HCT116 (cell line): ENCODE results near the gene PRR9. TPM values are rescaled to one million over a fixed set of nuclear protein-coding genes. Genes with fewer than 3 reads are reported as not detected.

Source experiments
- ATAC-seq: fragments of 200-7000 bp; cut with Tn5 transposase; 2 replicates; pipeline ENCODE4 v1.9.1; 2020; ENCODE audit warnings: mild to moderate bottlenecking, moderate library complexity
- BruUV-seq: library from RNA; stranded (reverse); fragments of 400-500 nt; replicated peaks from 2 replicates; lab custom pipeline; 2021; lab: Mats Ljungman, UMichigan
- CTCF ChIA-PET: fragments of 300-600 bp; sonication (Branson Sonifier 250); formaldehyde crosslinking; loops from one replicate; lab custom pipeline; 2021; ENCODE audit warnings: antibody characterized with exemption; lab: Charles Lee
- POLR2A ChIA-PET: fragments of 300-600, 350-600 bp; sonication (Branson Sonifier 250); formaldehyde crosslinking; loops from one replicate; lab custom pipeline; 2021; ENCODE audit warnings: antibody characterized with exemption; lab: Charles Lee
- RAD21 ChIA-PET, 2 experiments: fragments of 300-600 bp; sonication (Branson Sonifier 250); formaldehyde crosslinking; loops; one replicate each; lab custom pipeline; 2023; ENCODE audit warnings: low total read pairs in 2 of 2; ENCODE audit not compliant: uncharacterized antibody in 2 of 2, unreplicated experiment in 2 of 2, low non-redundant PET in 1 of 2; lab: Charles Lee
- DNase-seq: peaks from one replicate; pipeline ENCODE4 v3.0.0-alpha.2; 2010; ENCODE audit warnings: low read depth, low spot score
- H2AFZ ChIP-seq: fragments of 200-600 bp; shearing (Covaris generic), sonication (generic); 2 replicates; pipeline ENCODE4 v1.6.1; 2017; ENCODE audit warnings: low read depth, mixed run types, mixed read lengths, antibody characterized with exemption, low read length; ENCODE audit not compliant: poor library complexity, severe bottlenecking
- H3K27ac ChIP-seq: 2 replicates; pipeline ENCODE4 v1.5.1; 2012; ENCODE audit warnings: low read depth, low read length
- H3K27me3 ChIP-seq: fragments of 200-600 bp; sonication (generic); 2 replicates; pipeline ENCODE4 v1.6.1; 2016; ENCODE audit warnings: mixed run types, low read length, mixed read lengths; ENCODE audit not compliant: insufficient read depth
- H3K36me3 ChIP-seq, 2 experiments: fragments of 200-500 bp in 1 of 2; fragments of 200-600 bp in 1 of 2; sonication (Bioruptor generic) in 1 of 2; sonication (generic) in 1 of 2; 2 replicates each; pipeline versions ENCODE4 v1.5.1 to v1.6.1; 2014 to 2016; ENCODE audit warnings: low read length in 2 of 2, inconsistent platforms in 1 of 2, mixed read lengths in 1 of 2, mixed run types in 1 of 2; ENCODE audit not compliant: insufficient read depth in 2 of 2, control insufficient read depth in 1 of 2
- H3K4me1 ChIP-seq, 2 experiments: fragments of 200-600 bp in 1 of 2; sonication (generic) in 1 of 2; 2 replicates each; pipeline versions ENCODE4 v1.5.1 to v1.6.1; 2012 to 2017; ENCODE audit warnings: low read length in 2 of 2, inconsistent platforms in 1 of 2, mild to moderate bottlenecking in 1 of 2, mixed read lengths in 1 of 2, mixed run types in 1 of 2, moderate library complexity in 1 of 2; ENCODE audit not compliant: insufficient read depth in 2 of 2, control insufficient read depth in 1 of 2
- H3K4me2 ChIP-seq: fragments of 200-600 bp; sonication (generic); 2 replicates; pipeline ENCODE4 v1.6.1; 2017; ENCODE audit warnings: mixed run types, low read length, mixed read lengths
- H3K4me3 ChIP-seq, 2 experiments: fragments of 200-600 bp in 1 of 2; sonication (generic) in 1 of 2; replicated peaks in 1 of 2; 2 replicates each; pipeline ENCODE4 v1.5.1; 2011 to 2016; ENCODE audit warnings: low read length in 2 of 2, control low read depth in 1 of 2, low read depth in 1 of 2, mild to moderate bottlenecking in 1 of 2, mixed read lengths in 1 of 2, mixed run types in 1 of 2
- H3K79me2 ChIP-seq: fragments of 200-600 bp; sonication (generic); 2 replicates; pipeline ENCODE4 v1.6.1; 2017; ENCODE audit warnings: mild to moderate bottlenecking, mixed run types, low read length, moderate library complexity, mixed read lengths; ENCODE audit not compliant: insufficient read depth
- H3K9ac ChIP-seq: fragments of 200-600 bp; sonication (generic); 2 replicates; pipeline ENCODE4 v1.6.1; 2016; ENCODE audit warnings: low read length, mixed read lengths
- H3K9me2 ChIP-seq: fragments of 200-600 bp; sonication (generic), shearing (Covaris generic); 2 replicates; pipeline ENCODE4 v1.6.1; 2017; ENCODE audit warnings: mixed run types, mild to moderate bottlenecking, moderate library complexity; ENCODE audit not compliant: insufficient read depth
- H3K9me3 ChIP-seq, 2 experiments: fragments of 200-500 bp in 1 of 2; fragments of 200-600 bp in 1 of 2; sonication (Bioruptor generic) in 1 of 2; sonication (generic) in 1 of 2; 2 replicates each; pipeline ENCODE4 v1.6.1; 2014 to 2017; ENCODE audit warnings: low read length in 2 of 2, mixed read lengths in 2 of 2, inconsistent platforms in 1 of 2, low read depth in 1 of 2, mild to moderate bottlenecking in 1 of 2, mixed run types in 1 of 2, moderate library complexity in 1 of 2; ENCODE audit not compliant: control insufficient read depth in 1 of 2, insufficient read depth in 1 of 2
- H4K20me1 ChIP-seq: fragments of 200-600 bp; sonication (generic), shearing (Covaris generic); 2 replicates; pipeline ENCODE4 v1.6.1; 2017; ENCODE audit warnings: mixed run types, mild to moderate bottlenecking, moderate library complexity; ENCODE audit not compliant: insufficient read depth
- CBX3 ChIP-seq: IDR thresholded peaks from 2 replicates; pipeline ENCODE4 v1.6.1; 2012; ENCODE audit warnings: low read depth
- EGR1 ChIP-seq: IDR thresholded peaks from 2 replicates; pipeline ENCODE4 v1.6.1; 2012; ENCODE audit warnings: low read depth
- EZH2 ChIP-seq: fragments of 200-600 bp; sonication (generic); IDR thresholded peaks from 2 replicates; pipeline ENCODE4 v1.6.1; 2017; ENCODE audit warnings: antibody characterized with exemption, mixed run types
- JUND ChIP-seq: IDR thresholded peaks from 2 replicates; pipeline ENCODE4 v1.6.1; 2012
- POLR2A ChIP-seq: IDR thresholded peaks from 2 replicates; pipeline ENCODE4 v1.7.0; 2011; ENCODE audit warnings: borderline replicate concordance; ENCODE audit not compliant: insufficient read depth, insufficient read length; ENCODE audit errors: extremely low read depth
- SIN3A ChIP-seq: IDR thresholded peaks from 2 replicates; pipeline ENCODE4 v1.6.1; 2012; ENCODE audit warnings: low read depth
- SP1 ChIP-seq: IDR thresholded peaks from 2 replicates; pipeline ENCODE4 v1.6.1; 2012; ENCODE audit warnings: low read depth
- SRF ChIP-seq: IDR thresholded peaks from 2 replicates; pipeline ENCODE4 v1.6.1; 2012; ENCODE audit warnings: low read depth
- YY1 ChIP-seq: IDR thresholded peaks from 2 replicates; pipeline ENCODE4 v1.6.1; 2011; ENCODE audit warnings: low read length, low read depth, moderate library complexity, mild to moderate bottlenecking; ENCODE audit not compliant: insufficient replicate concordance; ENCODE audit errors: extremely low read depth
- ZFX ChIP-seq: fragments of 450-650 bp; IDR thresholded peaks from 2 replicates; pipeline ENCODE4 v1.6.1; 2017
- ZNF274 ChIP-seq: fragments of 200-500 bp; sonication (Bioruptor generic); IDR thresholded peaks from 2 replicates; pipeline ENCODE4 v1.6.1; 2014; ENCODE audit warnings: mild to moderate bottlenecking, low read depth, low read length, inconsistent platforms
- intact Hi-C: fragments of 100-400 bp; cut with micrococcal nuclease; formaldehyde crosslinking; loops from 2 replicates; pipeline ENCODE4 v1.10.0; 2022
- total RNA-seq: library from RNA; stranded (reverse); gene quantifications from one replicate; pipeline ENCODE4 v1.2.1, GENCODE V29; 2021; ENCODE audit not compliant: unreplicated experiment
- TF ChIP-seq, protein P1 (sequence below): IDR thresholded peaks from 2 replicates; pipeline ENCODE4 v1.6.1; 2012; ENCODE audit warnings: low read depth
- TF ChIP-seq, protein P2 (sequence below): IDR thresholded peaks from 2 replicates; pipeline ENCODE4 v1.6.1; 2012
- TF ChIP-seq, protein P3 (sequence below): IDR thresholded peaks from 2 replicates; pipeline ENCODE4 v1.6.1; 2012
- TF ChIP-seq, protein P4 (sequence below), 3 experiments: fragments of 200-600 bp in 1 of 3; sonication (generic) in 1 of 3; IDR thresholded peaks in 2 of 3; conservative IDR thresholded peaks in 1 of 3; 2 replicates each; pipeline ENCODE4 v1.5.1; 2012 to 2017; ENCODE audit warnings: low read depth in 2 of 3, low read length in 2 of 3, antibody characterized with exemption in 1 of 3, borderline replicate concordance in 1 of 3, control low read depth in 1 of 3, mild to moderate bottlenecking in 1 of 3, mixed read lengths in 1 of 3, mixed run types in 1 of 3, moderate library complexity in 1 of 3; ENCODE audit not compliant: insufficient read depth in 1 of 3

PRR9 gene
- total RNA-seq, 1 experiment from 2014 or later: not detected

DNA sequence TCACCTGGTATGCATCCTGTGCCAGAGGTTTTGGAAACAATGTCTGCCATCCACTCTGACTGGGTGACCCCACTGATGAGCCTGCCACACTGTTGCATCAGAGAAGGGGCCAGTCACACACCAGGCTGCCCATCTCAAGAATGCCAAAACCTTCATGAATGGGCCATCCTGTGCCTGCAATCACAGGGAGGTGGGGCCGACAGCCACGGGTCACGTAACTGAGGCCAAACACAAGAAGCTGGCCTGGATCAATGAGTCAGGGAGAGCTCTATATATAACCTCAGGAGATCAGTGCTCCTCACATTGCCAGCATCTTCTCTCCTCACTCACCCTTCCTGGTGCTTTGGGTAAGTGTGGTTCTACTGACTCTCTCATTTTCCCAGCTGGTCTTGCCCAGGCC lies 42.0 kb downstream of the PRR9 start, which contains the start of gene LORICRIN (continued):
- TF ChIP-seq, protein P1, sequence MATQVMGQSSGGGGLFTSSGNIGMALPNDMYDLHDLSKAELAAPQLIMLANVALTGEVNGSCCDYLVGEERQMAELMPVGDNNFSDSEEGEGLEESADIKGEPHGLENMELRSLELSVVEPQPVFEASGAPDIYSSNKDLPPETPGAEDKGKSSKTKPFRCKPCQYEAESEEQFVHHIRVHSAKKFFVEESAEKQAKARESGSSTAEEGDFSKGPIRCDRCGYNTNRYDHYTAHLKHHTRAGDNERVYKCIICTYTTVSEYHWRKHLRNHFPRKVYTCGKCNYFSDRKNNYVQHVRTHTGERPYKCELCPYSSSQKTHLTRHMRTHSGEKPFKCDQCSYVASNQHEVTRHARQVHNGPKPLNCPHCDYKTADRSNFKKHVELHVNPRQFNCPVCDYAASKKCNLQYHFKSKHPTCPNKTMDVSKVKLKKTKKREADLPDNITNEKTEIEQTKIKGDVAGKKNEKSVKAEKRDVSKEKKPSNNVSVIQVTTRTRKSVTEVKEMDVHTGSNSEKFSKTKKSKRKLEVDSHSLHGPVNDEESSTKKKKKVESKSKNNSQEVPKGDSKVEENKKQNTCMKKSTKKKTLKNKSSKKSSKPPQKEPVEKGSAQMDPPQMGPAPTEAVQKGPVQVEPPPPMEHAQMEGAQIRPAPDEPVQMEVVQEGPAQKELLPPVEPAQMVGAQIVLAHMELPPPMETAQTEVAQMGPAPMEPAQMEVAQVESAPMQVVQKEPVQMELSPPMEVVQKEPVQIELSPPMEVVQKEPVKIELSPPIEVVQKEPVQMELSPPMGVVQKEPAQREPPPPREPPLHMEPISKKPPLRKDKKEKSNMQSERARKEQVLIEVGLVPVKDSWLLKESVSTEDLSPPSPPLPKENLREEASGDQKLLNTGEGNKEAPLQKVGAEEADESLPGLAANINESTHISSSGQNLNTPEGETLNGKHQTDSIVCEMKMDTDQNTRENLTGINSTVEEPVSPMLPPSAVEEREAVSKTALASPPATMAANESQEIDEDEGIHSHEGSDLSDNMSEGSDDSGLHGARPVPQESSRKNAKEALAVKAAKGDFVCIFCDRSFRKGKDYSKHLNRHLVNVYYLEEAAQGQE: no peak
- TF ChIP-seq ZNF274: no peak
- no peak for TF ChIP-seq CBX3
- no peak for TF ChIP-seq YY1
- TF ChIP-seq, protein P2, sequence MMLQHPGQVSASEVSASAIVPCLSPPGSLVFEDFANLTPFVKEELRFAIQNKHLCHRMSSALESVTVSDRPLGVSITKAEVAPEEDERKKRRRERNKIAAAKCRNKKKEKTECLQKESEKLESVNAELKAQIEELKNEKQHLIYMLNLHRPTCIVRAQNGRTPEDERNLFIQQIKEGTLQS: no peak
- TF ChIP-seq SP1: no peak
- no peak for TF ChIP-seq EGR1
- no peak for TF ChIP-seq SIN3A

DNA sequence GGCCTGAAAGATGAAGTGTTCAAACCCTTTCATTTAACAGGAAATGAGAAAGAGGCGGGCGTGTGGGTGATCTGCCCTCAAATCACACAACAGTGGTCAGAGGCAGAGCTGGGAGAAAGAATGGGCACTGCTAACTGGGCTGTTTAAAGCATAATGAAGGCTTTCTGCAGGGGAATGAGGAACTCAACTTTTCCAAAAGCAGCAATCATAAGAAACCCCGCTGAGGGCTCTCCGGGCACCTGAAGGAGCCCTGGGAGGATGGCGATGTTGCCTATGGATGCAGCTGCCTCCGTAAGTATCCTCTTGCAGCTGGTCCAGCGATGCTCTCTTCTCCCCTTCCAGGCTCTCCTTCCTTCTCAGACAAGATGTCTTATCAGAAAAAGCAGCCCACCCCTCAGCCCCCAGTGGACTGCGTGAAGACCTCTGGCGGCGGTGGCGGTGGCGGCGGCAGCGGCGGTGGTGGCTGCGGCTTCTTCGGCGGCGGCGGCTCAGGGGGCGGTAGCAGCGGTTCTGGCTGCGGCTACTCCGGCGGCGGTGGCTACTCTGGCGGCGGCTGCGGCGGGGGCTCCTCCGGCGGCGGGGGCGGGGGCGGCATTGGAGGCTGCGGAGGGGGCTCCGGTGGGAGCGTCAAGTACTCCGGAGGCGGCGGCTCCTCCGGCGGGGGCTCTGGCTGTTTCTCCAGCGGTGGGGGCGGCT lies 43.3 kb downstream of the PRR9 start:
- ChIA-PET POLR2A (no interaction called here), RAD21 (no interaction called here), CTCF (no interaction called here)
- Histone ChIP-seq H3K4me2 (no peak overlapping the region), H2AFZ (no peak overlapping the region), H3K9me3 (no peaks in the 10 kb centered on the region), H3K9me2 (no peaks in the 10 kb centered on the region), H3K9ac (no peak overlapping the region), H3K27me3 (peaks cover 37% of the 10 kb centered on the region), H3K4me1 (no peaks in the 10 kb centered on the region), H3K4me3 (no peak overlapping the region), H3K36me3 (no peaks in the 10 kb centered on the region), H4K20me1 (no peaks in the 10 kb centered on the region), H3K79me2 (no peaks in the 10 kb centered on the region), H3K27ac (no peak overlapping the region)
- intact Hi-C loops: no loop called here
- no TSS peak for BruUV-seq
- ATAC-seq (no peak), DNase-seq (no peak)
- TF ChIP-seq JUND: no peak
- TF ChIP-seq SRF: no peak
- TF ChIP-seq, protein P3, sequence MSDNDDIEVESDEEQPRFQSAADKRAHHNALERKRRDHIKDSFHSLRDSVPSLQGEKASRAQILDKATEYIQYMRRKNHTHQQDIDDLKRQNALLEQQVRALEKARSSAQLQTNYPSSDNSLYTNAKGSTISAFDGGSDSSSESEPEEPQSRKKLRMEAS: no peak
- TF ChIP-seq, protein P2: no peak
- TF ChIP-seq, protein P4, sequence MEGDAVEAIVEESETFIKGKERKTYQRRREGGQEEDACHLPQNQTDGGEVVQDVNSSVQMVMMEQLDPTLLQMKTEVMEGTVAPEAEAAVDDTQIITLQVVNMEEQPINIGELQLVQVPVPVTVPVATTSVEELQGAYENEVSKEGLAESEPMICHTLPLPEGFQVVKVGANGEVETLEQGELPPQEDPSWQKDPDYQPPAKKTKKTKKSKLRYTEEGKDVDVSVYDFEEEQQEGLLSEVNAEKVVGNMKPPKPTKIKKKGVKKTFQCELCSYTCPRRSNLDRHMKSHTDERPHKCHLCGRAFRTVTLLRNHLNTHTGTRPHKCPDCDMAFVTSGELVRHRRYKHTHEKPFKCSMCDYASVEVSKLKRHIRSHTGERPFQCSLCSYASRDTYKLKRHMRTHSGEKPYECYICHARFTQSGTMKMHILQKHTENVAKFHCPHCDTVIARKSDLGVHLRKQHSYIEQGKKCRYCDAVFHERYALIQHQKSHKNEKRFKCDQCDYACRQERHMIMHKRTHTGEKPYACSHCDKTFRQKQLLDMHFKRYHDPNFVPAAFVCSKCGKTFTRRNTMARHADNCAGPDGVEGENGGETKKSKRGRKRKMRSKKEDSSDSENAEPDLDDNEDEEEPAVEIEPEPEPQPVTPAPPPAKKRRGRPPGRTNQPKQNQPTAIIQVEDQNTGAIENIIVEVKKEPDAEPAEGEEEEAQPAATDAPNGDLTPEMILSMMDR (IDR thresholded peaks at IDR 0.05 in 2 of 3, conservative IDR thresholded peaks at IDR 0.05 in 1 of 3; ENCODE audit: borderline replicate concordance in 1 of 3, insufficient read depth in 1 of 3, low read depth in 2 of 3, low read length in 2 of 3): no peak
- TF ChIP-seq, protein P1: no peak
- TF ChIP-seq ZFX: no peak
- TF ChIP-seq EZH2: no peak
- TF ChIP-seq SIN3A: no peak
- TF ChIP-seq POLR2A: no peak
- no peak for TF ChIP-seq EGR1
